Embryonic facial prominence (tissue), 1 donor: ENCODE results near the gene CEP63.

Experiments used
- DNase-seq: peaks from one replicate; pipeline ENCODE4 v3.0.0-alpha.2; 2016; ENCODE audit errors: extremely low spot score

Gene CEP63

GRCh38 chr3:134608023-134608770, 122.3 kb downstream of the CEP63 start:
- DNase-seq = no peak

DNA sequence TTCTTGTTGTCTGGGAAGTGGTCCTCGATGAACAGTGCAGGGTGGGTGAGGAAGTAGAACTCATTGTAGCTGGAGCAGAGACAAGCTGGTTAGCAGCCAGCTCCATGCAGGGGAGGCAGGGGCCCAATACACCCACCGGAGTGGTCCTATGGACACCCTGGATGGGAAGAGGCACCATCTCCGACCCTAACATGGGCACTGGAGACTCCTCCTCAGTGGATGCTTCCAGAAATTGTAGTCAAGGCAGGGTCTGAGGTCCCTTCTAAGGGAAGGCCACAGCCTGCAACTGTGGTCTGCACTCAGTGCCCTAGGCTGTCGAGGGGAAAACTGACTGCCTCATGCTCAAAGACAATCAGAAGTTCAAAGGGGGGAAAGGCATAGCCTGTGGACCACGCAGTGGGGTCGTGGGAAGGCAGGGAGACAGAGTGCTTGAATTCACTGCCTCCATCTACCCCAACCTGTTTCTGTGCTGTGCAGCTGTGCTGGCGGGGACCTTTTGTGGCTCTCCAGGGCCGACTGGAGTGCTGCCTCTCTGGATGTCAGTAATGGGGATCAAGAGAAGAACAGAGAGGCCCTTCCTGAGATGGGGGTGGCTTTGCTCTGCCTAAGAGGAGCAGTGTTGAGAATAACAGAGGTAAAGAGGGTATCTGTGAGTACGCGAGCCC, 123.0 kb downstream of the CEP63 start:
- no peak for DNase-seq

GRCh38 chr3:134609821-134610431, 124.1 kb downstream of the CEP63 start:
- DNase-seq = no peak

GRCh38 chr3:134610432-134611385, 124.9 kb downstream of the CEP63 start:
- DNase-seq = no peak

DNA sequence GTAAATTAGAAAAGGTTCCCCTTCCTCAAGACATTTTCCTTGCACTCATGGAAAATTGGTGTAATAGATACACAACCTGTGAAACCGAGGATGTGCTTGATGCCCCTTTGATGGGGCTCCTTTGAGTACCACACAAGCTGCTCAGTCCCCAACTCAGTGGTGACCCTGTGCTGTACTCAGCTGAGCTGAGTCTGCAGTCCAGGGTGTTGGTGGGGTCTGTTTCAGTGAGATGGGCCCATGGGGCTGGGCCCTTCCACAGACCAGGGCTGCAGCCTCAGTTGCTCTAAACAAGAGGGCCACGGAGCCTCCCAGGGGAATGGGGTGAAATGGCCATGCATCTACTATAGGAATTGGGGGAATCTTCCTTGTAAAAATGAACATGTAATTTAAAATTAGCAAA, 125.7 kb downstream of the CEP63 start:
- no peak for DNase-seq

- no peak for DNase-seq
These were observed 127.2 kb downstream of the CEP63 start for GRCh38 chr3:134613006-134613520.

DNA sequence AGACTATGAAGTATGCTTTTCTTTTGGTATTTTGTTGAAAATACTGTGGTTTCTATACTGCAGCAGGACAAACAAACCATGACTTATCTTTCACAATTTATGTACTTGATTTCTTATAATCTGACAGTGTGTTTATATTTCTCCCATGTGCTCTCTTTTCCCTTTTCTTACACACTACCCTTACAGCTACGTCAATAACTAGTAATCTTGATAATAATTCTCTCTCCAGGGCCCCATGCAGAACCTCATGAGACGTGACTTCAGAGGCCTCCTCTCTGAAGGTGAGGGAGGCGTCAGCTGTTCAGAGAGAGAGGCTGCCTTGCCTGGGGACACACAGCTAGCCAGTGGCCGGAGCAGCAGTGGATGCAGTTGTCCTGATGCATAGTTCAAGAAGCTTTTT, 129.1 kb downstream of the CEP63 start:
- DNase-seq = no peak

GRCh38 chr3:134615743-134616142, 129.9 kb downstream of the CEP63 start:
- DNase-seq = no peak

DNA sequence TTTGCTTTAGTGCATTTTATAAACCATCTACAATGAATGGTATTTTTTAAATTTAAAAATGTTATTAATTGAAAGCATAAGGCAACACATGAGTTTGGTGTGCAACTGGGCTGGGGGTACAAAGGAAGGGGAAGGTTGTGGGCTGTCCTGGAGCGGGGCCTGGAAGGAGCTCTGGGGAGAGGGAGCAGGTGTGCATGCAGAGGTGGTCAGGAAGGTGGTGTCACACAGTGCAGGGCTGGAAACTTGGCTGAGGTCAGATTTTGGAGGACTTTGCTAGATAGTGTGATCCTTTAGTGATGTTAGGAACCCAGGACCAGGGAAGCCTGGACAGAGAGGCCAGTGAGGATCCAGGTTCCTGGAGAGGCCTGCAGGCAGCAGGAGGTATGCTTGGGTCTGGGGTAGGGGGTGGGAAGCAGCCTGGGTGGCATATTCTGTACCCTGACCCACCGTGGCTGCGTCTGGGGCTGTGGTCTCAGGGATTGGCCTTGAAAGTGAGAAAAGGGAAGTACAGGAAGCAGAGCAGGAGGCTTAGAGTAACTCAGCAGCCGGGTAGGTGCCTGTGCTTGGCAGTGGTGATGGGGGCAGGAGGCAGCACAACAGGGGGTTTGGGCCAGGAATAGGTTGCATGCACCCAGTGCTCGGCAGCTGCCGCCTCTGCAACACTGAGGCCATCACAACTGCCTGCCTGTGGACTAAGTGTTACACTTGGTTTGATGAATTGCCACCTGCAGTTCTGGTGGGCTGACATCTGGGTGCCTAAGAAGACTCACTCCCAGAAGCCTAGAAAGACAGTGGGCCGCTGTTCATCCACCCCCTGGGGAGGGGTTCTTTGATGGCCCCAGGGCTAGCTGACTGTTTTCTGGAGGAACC, 132.0 kb downstream of the CEP63 start:
- DNase-seq = no peak

DNA sequence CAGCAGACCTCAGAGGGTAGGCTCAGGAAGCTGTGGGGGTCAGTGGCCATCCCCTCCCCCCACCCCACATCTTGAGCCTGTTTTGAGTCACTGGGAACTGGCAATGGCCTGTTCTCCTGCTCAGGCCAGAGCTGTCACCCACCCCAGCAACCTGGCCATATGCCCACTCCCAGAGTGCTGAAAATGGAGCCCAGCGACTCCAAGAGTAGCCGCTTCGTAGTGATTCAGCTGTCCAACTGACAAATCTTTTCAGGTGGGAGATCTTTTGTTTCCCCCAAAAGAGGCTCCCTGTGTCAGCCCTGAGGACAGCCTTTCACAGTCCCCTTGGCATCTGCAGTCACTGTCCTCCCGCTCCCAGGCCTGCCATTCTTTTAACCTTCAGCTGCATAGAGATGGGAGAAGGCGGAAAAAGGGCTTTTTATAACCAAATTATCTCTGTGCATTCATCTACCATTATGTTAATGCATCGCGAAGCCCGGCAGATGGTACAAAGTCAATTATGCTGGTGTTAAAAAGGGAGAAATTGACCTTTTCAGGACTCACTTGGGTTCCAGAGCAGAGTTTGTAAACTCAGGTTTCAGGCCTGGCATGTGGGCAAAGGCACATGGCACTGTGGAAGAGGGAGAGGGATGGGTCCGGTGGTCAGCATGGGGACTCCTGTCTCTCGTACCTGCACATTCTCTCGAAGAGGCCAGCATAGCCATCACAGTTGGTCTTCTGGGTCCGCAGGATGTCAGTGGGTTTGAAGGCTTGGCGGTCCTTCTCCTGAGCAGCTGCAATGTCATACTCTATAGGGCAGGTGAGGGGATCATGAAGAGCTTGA, 132.8 kb downstream of the CEP63 start:
- no peak for DNase-seq

GRCh38 chr3:134619301-134619615, 133.4 kb downstream of the CEP63 start:
- no peak for DNase-seq

GRCh38 chr3:134619884-134620445, 134.1 kb downstream of the CEP63 start:
- DNase-seq = no peak

DNA sequence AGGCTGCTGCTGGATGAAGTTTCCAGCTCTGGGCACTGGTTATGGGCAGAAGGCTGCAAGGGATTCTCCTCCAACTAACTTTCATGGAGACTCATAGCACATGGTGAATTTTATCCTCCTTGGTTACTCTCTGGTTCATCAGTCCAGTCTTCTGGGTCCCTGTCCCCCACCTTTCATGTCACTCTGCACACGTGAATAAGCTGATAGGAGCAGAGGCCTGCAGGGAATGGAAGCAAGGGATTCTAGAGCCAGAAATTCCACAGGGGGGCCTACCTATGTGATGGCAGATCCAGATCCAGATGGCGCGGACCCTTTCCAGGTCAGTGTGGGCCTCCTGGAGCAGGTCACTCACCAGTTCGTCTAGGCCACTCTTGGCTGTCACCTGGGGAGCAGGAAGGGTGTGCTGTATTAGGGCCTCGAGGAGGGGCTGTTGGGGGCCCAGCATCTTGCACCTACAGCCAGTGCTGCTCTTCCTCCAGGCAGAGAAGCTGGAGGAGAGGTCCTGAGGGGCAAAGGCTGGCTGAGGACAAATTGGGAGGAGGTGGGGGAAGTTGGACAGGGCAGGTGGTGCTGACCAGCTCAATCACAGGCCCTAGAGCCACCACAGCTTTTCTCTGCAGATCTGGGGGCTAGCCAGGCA, 134.7 kb downstream of the CEP63 start:
- no peak for DNase-seq

DNA sequence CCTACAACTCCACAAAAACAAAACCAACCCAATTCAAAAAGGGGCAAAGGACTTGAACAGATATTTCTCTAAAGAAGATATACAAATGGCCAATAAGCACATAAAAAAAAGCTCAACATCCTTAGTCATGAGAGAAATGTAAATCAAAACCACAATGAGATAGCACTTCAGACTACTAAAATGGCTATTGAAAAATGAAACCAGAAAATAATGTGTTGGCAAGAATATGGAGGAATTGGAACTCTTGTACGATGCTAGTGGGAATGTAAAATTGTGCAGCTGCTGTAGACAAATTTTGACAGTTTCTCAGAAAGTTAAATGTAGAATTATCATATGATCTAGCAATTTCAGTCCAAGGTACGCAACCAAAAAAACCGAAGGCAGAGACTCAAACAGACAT, 136.0 kb downstream of the CEP63 start:
- no peak for DNase-seq

GRCh38 chr3:134622806-134623365, 137.0 kb downstream of the CEP63 start:
- DNase-seq = no peak

DNA sequence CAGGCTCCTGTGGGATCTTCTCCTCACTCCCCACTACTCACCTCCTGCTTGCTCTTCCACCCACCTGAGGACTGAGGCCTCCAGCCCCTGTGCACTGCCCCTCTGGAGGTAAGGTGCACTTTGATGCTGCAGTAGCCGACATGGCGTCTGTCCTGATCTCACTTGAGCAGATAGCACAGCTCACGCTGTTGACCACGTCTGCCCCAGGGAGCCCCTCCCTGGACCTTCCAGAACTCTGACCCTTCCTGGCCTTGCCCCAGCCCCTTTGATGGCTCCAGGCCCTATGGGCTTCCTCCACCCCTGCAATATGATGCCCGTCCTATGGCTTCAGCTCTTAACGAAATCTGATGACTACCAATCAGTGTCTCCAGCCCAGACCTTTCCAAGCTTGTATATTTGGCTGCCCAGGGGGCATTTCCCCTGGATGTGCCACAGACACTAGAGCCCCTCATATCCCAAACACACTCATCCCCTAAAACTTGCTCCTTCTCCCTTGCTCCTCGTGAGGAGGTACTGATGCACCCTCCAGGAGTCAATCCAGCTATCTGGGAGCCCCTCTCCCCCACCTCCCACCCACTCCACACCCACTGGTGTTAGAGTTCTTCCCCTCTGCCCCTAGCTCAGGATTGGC, 137.9 kb downstream of the CEP63 start:
- DNase-seq = no peak
